Measurements from ENCODE around the gene ST6GALNAC4.

ST6GALNAC4 gene

DNA sequence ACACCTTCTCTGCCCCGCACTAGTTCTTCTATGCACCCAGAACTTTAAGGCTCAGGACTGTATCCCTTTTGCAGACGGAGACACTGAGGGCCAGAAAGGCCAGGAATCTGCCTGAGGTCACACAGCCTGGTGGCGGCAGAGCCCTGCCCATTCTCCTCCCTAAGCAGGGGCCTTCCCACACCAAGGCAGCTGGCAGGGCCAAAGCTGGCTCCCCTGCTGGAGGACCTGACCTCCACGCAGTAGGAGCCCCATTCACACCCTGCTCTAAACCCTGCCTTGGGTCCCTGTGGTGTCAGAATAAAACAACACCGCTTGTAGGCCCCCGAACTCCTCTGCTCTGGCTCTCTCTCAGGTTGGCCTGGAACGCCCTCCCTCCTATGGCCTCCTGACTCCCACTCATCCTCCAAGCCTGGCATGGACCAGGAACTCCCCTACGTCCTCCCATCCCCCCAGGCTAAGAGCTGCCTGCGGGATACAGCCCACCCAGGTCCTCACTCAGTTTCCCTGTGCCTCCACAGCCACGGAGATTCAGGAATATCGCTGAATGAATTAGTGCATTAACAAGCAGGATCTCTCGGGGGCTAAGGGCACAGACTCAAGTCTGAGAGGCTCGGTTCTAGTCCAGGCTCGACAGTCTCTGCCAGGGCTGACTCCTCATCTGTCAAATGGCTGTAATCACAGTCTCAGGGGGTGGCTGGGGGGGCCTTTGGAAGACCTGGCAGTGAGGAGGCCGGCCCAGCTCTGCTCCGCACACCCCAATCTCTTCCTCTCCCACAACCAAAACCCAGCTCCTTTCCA lies 20.2 kb downstream of the ST6GALNAC4 start:
- H3K4me3 ChIP-seq (ENCODE audit: low read depth, low read length) = no peak overlapping the region
- TF ChIP-seq, protein P1, sequence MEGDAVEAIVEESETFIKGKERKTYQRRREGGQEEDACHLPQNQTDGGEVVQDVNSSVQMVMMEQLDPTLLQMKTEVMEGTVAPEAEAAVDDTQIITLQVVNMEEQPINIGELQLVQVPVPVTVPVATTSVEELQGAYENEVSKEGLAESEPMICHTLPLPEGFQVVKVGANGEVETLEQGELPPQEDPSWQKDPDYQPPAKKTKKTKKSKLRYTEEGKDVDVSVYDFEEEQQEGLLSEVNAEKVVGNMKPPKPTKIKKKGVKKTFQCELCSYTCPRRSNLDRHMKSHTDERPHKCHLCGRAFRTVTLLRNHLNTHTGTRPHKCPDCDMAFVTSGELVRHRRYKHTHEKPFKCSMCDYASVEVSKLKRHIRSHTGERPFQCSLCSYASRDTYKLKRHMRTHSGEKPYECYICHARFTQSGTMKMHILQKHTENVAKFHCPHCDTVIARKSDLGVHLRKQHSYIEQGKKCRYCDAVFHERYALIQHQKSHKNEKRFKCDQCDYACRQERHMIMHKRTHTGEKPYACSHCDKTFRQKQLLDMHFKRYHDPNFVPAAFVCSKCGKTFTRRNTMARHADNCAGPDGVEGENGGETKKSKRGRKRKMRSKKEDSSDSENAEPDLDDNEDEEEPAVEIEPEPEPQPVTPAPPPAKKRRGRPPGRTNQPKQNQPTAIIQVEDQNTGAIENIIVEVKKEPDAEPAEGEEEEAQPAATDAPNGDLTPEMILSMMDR (IDR thresholded peaks at IDR 0.05; ENCODE audit: borderline replicate concordance, insufficient read depth, low read depth, low read length) = no peak

DNA sequence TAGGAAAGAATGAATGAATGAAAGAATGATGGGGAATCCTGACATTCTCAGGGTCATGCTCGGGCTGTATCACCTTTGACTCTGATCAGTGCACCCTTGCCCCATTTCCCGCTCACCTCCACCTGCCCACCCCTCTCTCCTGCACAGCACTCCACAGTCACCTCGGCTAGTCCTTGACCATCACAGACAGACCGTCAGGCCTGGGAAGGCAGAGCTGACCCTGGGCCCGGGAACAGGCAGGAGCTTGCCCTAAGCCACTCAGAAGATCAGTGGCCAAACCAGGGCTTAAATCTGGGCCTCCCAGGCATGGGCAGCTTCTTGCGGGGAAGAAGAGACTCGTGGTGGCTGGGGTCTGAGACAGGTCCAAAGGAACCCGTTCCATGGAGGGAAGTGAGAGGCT lies 21.0 kb downstream of the ST6GALNAC4 start:
- H3K4me3 ChIP-seq (ENCODE audit: low read depth, low read length) = no peak overlapping the region
- TF ChIP-seq, protein P1 (IDR thresholded peaks at IDR 0.05; ENCODE audit: borderline replicate concordance, insufficient read depth, low read depth, low read length) = no peak

DNA sequence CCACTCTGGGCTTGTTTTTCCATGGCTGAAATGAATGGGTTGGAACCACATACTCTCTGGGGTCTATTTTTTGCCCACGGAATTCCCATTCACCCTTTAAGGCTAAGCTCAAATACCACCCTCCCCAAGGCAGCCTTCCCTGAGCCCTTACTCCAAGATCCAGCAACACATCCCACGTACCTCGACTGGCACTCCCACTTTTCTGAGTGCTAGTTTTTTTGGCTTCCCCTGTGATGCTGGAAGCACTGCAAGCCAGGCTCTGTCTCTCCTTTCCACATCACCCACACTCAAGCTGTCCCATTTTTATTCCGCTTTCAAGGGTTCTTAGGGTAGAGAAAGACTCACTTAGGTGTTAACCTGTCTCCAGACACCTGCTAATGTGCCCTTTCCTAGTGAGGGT lies 23.4 kb downstream of the ST6GALNAC4 start:
- TF ChIP-seq, protein P1 (IDR thresholded peaks at IDR 0.05; ENCODE audit: borderline replicate concordance, insufficient read depth, low read depth, low read length) = no peak
- no peak overlapping the region for H3K4me3 ChIP-seq (ENCODE audit: low read depth, low read length)

DNA sequence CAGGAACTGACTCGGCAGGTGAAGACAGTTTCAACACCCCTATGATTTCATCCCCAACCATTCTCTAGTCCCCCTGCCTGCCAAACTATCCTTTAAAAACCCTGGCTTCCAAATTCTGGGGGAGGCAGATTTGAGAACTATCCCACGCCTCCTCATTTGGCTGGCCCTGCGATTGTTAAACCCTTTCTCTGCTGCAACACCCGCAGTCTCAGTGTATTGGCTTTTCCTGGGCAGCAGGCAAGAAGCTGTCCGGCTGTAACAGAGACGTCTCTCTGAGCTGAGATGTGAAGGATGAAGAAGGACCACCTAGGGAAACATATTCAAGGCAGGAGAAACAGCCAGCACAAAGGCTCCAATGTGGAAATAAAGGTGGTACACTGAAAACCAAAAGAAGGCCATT lies 24.0 kb downstream of the ST6GALNAC4 start:
- no peak overlapping the region for H3K4me3 ChIP-seq (ENCODE audit: low read depth, low read length)
- TF ChIP-seq, protein P1 (IDR thresholded peaks at IDR 0.05; ENCODE audit: borderline replicate concordance, insufficient read depth, low read depth, low read length) = no peak

DNA sequence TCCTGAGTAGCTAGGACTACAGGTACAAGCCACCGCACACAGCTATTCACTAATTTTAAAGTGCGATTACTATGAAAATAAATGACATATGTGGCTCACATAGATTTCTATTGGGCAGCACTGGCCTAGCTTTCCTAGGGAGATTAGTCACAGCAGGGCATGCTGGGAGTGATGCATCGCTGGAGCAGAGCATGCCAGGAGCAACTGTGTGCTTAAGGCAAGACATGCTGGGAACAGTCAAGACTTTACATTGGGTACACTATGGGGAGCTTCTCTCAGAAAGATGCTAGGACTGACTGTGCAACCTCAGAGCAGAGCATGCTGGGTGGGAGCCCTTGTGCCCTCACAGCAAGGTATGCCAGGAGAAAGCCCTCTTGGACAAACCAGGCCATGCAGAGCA lies 26.8 kb downstream of the ST6GALNAC4 start:
- TF ChIP-seq, protein P1 (IDR thresholded peaks at IDR 0.05; ENCODE audit: borderline replicate concordance, insufficient read depth, low read depth, low read length) = no peak
- no peak overlapping the region for H3K4me3 ChIP-seq (ENCODE audit: low read depth, low read length)

DNA sequence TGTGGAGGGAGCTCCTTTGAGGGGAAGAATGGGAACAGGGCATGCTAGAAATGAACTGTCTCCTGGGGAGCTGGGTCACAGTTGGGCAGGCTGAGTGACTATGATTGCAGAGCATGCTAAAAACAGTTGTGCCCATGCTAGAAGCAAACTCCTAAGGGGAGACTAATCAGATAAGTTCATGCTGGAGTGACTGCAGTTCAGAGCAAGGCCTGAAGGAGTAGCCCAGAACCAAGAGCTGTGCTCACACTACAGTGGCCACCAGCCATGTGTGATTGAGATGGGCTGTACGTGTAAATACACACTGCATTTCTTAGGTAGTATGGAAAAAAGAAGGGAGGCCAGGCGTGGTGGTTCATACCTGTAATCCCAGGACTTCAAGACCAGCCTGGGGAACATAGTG lies 29.0 kb downstream of the ST6GALNAC4 start:
- TF ChIP-seq, protein P1 (IDR thresholded peaks at IDR 0.05; ENCODE audit: borderline replicate concordance, insufficient read depth, low read depth, low read length) = peak; percentile 28; the same call in 1 of the 2 replicates

DNA sequence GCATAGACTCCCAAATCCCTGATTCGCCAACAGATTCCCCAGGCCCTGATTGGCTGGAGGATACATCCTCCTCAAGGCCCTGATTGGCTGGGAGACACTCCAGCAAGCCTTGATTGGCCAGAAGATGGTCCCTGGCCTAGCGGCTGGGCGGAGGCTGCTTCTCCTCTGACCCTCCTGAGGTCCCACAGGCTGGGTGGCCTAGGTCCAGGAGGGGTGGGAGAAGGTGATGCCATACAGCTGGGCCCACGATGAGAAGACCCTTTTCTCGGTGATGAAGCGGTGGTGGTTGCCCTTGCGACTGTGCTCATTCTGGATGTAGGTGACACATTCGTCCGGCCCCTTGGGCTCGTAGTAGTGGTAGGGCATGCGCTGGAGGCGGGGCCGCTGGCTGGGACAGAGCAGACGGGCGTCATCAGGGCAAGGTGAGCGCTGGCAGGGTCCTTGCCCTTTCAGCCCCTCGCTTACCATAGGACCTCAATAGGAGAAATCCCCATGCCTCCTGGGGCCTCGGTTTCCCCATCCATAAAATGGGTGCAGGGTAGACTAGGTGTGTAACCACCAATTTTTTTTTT lies 30.4 kb downstream of the ST6GALNAC4 start:
- TF ChIP-seq, protein P1 (IDR thresholded peaks at IDR 0.05; ENCODE audit: borderline replicate concordance, insufficient read depth, low read depth, low read length) = no peak
- H3K4me3 ChIP-seq (ENCODE audit: low read depth, low read length) = no peak overlapping the region

More for the DNA sequence above, 29.0 kb downstream of the ST6GALNAC4 start:
- no peak overlapping the region for H3K4me3 ChIP-seq (ENCODE audit: low read depth, low read length)
